Effector memory CD4-positive, alpha-beta T cell (primary cell): Measurements from ENCODE around the gene ADAP1.

ENCODE experiments used
- DNase-seq, 3 donors: peaks; one replicate each; pipeline ENCODE4 v3.0.0-alpha.2; 2020
- H3K27ac ChIP-seq: 2 replicates; pipeline ENCODE4 v1.7.0; 2013; ENCODE audit warnings: mild to moderate bottlenecking, low read length, moderate library complexity; ENCODE audit not compliant: insufficient read depth, poor library complexity, severe bottlenecking
- H3K27me3 ChIP-seq: replicated peaks from 2 replicates; pipeline ENCODE4 v1.7.0; 2013; ENCODE audit warnings: mild to moderate bottlenecking, low read length; ENCODE audit not compliant: insufficient read depth, control insufficient read depth, poor library complexity, severe bottlenecking
- H3K36me3 ChIP-seq: 2 replicates; pipeline ENCODE4 v1.7.0; 2013; ENCODE audit warnings: mild to moderate bottlenecking, low read length, moderate library complexity; ENCODE audit not compliant: control insufficient read depth, insufficient read depth
- H3K4me1 ChIP-seq: 2 replicates; pipeline ENCODE4 v1.7.0; 2013; ENCODE audit warnings: low read length, mild to moderate bottlenecking; ENCODE audit not compliant: control insufficient read depth, insufficient read depth, poor library complexity, severe bottlenecking
- H3K4me3 ChIP-seq: 2 replicates; pipeline ENCODE4 v1.7.0; 2013; ENCODE audit warnings: low read length, low read depth, mild to moderate bottlenecking; ENCODE audit not compliant: insufficient read depth, poor library complexity, severe bottlenecking
- H3K9me3 ChIP-seq: 2 replicates; pipeline ENCODE4 v1.7.0; 2013; ENCODE audit warnings: mild to moderate bottlenecking, low read length, moderate library complexity; ENCODE audit not compliant: control insufficient read depth

The ADAP1 gene

DNA sequence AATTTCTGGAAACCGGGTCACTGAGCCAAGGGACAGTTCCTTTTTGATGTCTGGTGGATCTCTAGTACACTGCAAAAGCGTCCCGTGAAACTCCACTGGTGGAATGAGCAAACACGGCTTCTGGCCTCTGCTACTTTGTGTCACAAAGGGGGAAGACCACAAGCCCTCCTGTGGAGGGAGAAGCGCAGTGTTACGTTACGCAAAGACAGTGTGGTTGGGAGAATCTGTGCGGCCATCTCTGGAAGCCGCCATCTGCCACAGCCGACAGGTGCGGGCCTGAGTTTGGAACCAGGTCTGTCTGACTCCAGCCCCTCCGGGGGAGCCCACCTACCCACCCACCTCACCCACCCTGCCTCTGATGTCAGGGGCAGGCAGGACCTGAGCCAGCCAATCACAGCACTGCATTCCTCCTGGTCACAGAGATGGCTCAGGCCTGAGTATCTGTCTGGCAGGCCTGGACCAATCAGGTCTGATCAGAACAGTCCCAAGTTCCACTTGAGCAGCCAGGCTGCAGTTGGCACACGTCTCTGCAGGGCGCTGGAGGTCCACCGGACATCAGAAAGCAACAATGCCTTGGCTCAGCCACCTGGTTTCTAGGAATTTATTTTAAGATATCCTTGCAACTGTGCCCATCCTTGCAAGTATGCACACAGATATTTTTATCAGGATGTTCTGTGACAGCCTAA lies 25.5 kb upstream of the ADAP1 start:
- Histone ChIP-seq H3K9me3 (no peaks in the 10 kb centered on the region), H3K27ac (no peak overlapping the region), H3K36me3 (no peaks in the 10 kb centered on the region), H3K27me3 (no peaks in the 10 kb centered on the region), H3K4me1 (peaks cover 4% of the 10 kb centered on the region), H3K4me3 (no peak overlapping the region)
- no peak for DNase-seq

DNA sequence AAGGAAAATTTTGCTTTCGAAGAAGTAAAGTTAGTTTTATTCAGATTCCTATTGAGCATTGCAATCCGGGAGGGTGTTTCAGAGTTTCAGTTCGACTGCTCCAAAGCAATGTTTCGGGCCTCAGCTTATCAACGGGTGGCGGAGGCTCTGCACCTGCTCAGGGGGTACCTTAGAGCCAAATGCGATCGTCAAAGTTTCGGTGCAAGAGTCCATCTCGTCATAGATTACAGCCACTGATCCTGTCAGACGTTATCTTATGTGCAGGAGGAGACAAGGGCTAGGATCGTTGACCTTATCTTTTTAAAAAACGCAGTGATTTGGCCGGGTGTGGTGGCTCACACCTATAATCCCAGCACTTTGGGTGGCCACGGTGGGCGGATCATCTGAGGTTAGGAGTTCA lies 24.7 kb upstream of the ADAP1 start:
- Histone ChIP-seq H3K27me3 (no peaks in the 10 kb centered on the region), H3K4me3 (no peak overlapping the region), H3K4me1 (peaks cover 9% of the 10 kb centered on the region), H3K36me3 (no peaks in the 10 kb centered on the region), H3K27ac (no peak overlapping the region), H3K9me3 (no peaks in the 10 kb centered on the region)
- DNase-seq: no peak

DNA sequence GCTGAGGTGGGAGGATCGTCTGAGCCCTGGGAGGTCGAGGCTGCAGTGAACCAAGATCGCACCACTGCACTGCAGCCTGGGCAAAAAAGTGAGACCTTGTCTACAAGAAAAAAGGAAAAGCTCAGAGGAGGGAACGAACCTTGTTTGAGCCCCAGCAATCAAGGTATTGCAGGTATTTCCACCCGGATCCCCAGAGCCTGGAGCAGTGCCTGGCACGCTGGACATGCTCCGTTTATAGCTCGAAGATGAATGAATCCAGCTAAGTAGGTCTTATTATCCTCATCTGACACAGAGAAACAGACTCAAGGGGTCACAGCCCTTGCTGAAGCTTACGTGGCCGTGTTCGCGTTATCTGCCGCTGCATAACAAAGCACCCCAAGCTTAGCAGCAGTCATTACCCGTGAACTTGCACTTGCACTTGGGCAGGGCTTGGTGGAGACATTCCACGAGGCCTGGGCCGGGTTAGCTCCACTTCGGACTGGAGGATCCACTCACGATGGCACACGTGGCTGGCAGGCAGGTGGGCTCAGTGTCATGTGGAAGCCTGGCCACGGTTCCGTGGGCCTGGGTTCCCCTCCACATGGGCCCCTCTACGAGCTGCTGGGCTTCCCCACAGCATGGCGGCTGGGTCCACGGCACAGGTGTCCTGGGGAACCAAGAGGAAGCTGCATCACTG lies 24.1 kb upstream of the ADAP1 start:
- no peaks in the 10 kb centered on the region for H3K36me3 ChIP-seq
- no peak for DNase-seq
- H3K27ac ChIP-seq: no peak overlapping the region
- no peaks in the 10 kb centered on the region for H3K9me3 ChIP-seq
- H3K4me3 ChIP-seq: no peak overlapping the region
- no peaks in the 10 kb centered on the region for H3K27me3 ChIP-seq
- peaks cover 14% of the 10 kb centered on the region for H3K4me1 ChIP-seq

DNA sequence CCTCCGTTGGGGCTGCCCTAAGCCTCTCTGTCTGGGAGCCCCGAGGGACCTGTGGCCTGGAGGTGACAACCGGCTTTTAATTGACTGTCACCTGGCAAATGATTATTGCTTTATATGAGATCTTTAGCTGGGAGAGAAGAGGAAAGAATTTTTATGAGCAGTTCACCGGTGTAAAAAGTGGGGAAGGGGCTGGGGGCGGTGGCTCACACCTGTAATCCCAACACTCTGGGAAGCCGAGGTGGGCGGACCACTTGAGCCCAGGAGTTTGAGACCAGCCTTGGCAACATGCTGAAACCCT lies 23.5 kb upstream of the ADAP1 start:
- no peak overlapping the region for H3K27ac ChIP-seq
- DNase-seq: no peak
- H3K4me3 ChIP-seq: no peak overlapping the region
- H3K4me1 ChIP-seq: peaks cover 19% of the 10 kb centered on the region
- no peaks in the 10 kb centered on the region for H3K27me3 ChIP-seq
- no peaks in the 10 kb centered on the region for H3K9me3 ChIP-seq
- no peaks in the 10 kb centered on the region for H3K36me3 ChIP-seq

DNA sequence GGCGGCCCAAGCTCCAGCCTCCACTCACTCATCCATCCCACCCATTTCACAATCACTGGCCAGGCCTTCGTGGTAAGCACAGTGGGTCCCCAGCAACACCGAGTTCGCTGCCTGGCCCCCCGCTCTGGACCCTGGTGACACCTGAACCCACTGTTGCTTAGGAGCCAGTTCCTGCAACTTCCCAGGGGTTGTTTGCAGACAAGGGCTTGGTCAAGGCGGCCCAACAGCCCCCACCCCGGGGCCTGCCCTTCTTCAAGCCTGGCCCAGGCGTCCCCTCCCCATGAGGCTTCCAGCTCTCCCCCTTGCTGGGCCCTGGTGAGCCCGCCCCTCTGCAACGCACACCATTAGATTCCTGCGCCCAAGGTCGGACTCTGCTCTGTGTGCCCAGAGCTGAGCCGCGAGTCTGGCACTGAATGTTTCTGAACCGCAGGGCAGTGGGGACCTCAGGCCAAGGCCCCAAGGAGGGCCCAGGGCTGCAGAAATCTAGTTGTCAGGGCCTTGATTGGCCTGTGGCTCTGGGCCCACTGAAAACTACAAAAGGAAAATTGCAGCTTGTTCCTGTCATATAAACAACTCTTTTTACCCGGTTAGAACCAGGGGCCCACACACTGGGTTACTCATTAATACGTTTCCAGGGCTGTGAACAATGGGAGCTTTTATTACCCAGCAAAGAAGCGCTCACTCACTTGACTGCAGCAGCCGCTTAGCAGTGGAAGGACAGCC lies 23.0 kb upstream of the ADAP1 start:
- Histone ChIP-seq H3K27me3 (no peaks in the 10 kb centered on the region), H3K9me3 (no peaks in the 10 kb centered on the region), H3K27ac (no peak overlapping the region), H3K4me3 (no peak overlapping the region), H3K36me3 (peaks cover 3% of the 10 kb centered on the region), H3K4me1 (peaks cover 22% of the 10 kb centered on the region)
- no peak for DNase-seq

DNA sequence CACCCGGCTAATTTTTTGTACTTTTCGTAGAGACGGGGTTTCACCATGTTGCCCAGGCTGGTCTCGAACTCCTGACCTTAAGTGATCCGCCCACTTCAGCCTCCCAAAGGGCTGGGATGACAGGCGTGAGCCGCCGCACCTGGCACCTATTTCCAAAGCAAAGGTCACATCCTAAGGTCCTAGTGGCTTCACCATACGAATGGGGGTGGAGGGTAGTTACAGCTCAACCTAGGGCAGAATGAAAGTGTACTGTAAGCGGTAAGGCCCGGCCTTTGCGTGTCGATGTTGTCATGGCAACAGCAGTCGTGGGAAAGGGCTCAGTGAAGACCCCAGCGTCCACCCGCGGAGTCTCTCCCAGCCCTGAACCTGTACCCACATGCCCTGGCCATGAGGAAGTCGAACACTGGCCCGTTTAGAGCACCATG lies 22.4 kb upstream of the ADAP1 start:
- Histone ChIP-seq H3K9me3 (no peaks in the 10 kb centered on the region), H3K4me1 (peaks cover 22% of the 10 kb centered on the region), H3K36me3 (peaks cover 9% of the 10 kb centered on the region), H3K27me3 (no peaks in the 10 kb centered on the region), H3K4me3 (no peak overlapping the region), H3K27ac (no peak overlapping the region)
- DNase-seq: no peak

DNA sequence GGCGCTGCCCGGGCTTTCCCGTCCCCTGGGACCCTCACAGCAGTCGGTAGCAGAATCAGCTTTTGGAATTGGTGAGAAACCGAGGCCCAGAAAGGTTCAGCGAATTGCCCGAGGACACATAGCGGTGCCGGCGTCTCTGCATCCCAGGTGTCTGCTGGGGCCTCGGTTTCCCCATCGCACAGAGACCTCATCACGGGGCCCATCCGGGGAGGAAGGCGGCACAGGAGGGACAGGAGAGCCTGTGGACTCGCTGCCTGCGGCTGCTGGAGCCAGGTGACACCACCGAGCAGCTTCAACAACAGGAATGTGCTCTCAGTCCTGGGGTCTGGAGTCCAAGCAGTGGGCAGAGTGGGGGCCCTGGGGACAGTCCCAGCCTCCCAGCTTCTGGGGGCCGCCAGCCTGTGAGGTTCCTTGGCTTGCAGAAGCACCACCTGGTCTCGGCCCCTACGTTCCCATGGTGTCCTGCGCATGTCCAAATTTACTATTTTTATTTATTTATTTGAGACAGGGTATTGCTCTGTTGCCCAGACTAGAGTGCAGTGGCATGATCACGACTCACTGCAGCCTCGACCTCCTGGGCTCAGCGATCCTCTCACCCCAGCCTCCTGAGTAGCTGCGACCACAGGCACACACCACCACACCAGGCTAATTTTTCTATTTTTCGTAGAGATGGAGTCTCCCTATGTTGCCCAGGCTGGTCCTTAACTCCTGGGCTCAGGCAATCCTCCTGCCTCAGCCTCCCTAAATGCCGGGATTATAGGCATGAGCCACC lies 21.4 kb upstream of the ADAP1 start:
- Histone ChIP-seq H3K27ac (peak overlapping the region; percentile 99), H3K4me3 (peak overlapping the region; percentile 97), H3K9me3 (no peaks in the 10 kb centered on the region), H3K27me3 (no peaks in the 10 kb centered on the region), H3K4me1 (peaks cover 22% of the 10 kb centered on the region), H3K36me3 (peaks cover 16% of the 10 kb centered on the region)
- no peak for DNase-seq

DNA sequence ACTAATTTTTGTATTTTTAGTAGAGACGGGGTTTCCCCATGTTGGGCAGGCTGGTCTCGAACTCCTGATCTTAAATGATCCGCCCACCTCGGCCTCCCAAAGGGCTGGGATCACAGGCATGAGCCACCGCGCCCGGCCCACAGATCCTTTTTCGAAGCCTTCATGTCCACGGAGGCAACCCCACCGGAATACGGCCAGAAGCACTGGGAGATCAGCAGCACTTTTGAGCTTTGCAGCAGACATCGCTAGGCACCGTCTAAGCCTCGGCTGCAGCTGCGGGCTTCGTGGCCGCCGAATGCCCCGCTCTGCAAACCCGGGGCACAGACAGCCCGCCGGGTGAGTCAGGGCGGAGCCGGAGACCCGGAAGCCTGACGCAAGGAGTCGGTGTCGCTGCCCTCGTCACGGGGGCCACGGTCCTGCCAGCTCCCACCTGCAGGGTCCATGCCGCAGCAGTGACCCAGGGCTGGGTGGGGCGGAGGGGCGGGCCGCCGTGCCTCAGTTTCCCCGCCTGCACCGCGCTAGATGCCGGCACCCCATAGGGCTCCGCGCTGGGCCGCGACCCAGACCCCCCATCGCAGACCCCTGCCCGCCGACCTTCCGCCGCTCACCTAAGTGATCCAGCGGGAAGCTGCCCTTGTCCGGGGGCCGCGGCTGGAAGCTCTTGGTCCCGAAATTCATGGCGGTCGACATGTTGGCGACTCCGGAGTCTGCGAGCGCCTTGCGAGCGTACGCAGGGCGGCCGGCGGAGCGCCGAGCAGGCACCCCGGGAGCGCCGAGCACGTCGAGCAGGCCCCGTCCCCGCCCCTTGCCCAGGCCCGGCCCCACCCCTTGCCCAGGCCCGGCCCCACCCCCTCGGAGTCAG lies 20.6 kb upstream of the ADAP1 start, which contains the start of gene COX19:
COX19 (minus strand) TSS at position 730 of the 862 bp plus-strand sequence; CDS start at position 690, 40 bp downstream.
- no peaks in the 10 kb centered on the region for H3K27me3 ChIP-seq
- DNase-seq: peak; percentile 82 to 84 (median 82)
- H3K4me1 ChIP-seq: peaks cover 22% of the 10 kb centered on the region
- H3K27ac ChIP-seq: peak within 1 kb of the TSS; percentile 99
- peak within 1 kb of the TSS; percentile 97 for H3K4me3 ChIP-seq
- H3K9me3 ChIP-seq: no peaks in the 10 kb centered on the region
- peaks cover 21% of the 10 kb centered on the region for H3K36me3 ChIP-seq

DNA sequence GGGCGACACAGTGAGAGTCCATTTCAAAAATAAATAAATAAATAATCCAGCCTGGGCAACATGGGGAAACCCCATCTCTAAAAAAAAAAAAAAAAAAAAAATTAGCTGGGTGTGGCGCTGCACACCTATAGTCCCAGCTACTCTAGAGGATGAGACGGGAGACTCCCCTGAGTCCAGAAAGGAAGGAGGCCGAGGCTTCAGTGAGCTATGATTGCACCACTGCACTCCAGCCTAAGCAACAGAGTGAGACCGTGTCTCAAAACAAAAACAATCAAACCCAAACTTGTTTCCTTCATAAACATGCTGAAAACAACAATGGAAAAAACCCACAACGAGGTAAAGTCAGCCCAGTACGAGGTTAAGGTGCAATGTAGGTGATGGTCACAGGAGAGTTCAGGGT lies 19.7 kb upstream of the ADAP1 start:
- Histone ChIP-seq H3K27me3 (no peaks in the 10 kb centered on the region), H3K9me3 (no peaks in the 10 kb centered on the region), H3K36me3 (peaks cover 29% of the 10 kb centered on the region), H3K4me1 (peaks cover 22% of the 10 kb centered on the region), H3K4me3 (no peak overlapping the region), H3K27ac (peak overlapping the region; percentile 99)
- no peak for DNase-seq
